Immature natural killer cell (primary cell): ENCODE measurements around the gene MINAR1. TPM values are rescaled to one million over a fixed set of nuclear protein-coding genes. Genes with fewer than 3 reads are reported as not detected.
A peak's percentile ranks its signal among the peaks of the same experiment; 100 is the strongest.

Experiments
- DNase-seq, 3 donors: peaks; one replicate each; pipeline ENCODE4 v3.0.0; 2022; ENCODE audit warnings: mixed read lengths in 1 of 3
- H3K27ac Mint-ChIP-seq, 6 donors: one replicate each; pipeline ENCODE4 v1.8.0; 2020; ENCODE audit warnings: mixed read lengths in 6 of 6, mild to moderate bottlenecking in 5 of 6, inconsistent platforms in 4 of 6, moderate library complexity in 3 of 6
- H3K27me3 Mint-ChIP-seq, 3 donors: one replicate each; pipeline ENCODE4 v1.8.0; 2020 to 2021; ENCODE audit warnings: low read depth in 3 of 3, mild to moderate bottlenecking in 3 of 3, mixed read lengths in 3 of 3, moderate library complexity in 3 of 3, inconsistent platforms in 1 of 3
- H3K36me3 Mint-ChIP-seq, 3 donors: one replicate each; pipeline ENCODE4 v1.8.0; 2020; ENCODE audit warnings: mixed read lengths in 3 of 3, inconsistent platforms in 2 of 3, mild to moderate bottlenecking in 2 of 3
- H3K4me1 Mint-ChIP-seq, 2 donors: one replicate each; pipeline ENCODE4 v1.8.0; 2020; ENCODE audit warnings: inconsistent platforms in 2 of 2, mild to moderate bottlenecking in 2 of 2, mixed read lengths in 2 of 2, moderate library complexity in 1 of 2
- H3K4me3 Mint-ChIP-seq, 5 donors: one replicate each; pipeline ENCODE4 v1.8.0; 2020; ENCODE audit warnings: mild to moderate bottlenecking in 5 of 5, mixed read lengths in 5 of 5, inconsistent platforms in 3 of 5, moderate library complexity in 3 of 5
- H3K9me3 Mint-ChIP-seq, 6 donors: one replicate each; pipeline ENCODE4 v1.8.0; 2020; ENCODE audit warnings: mild to moderate bottlenecking in 6 of 6, mixed read lengths in 6 of 6, inconsistent platforms in 4 of 6, moderate library complexity in 3 of 6
- polyA plus RNA-seq, 3 donors: library from polyadenylated mRNA; unstranded; fragments of 300-500 nt; fragmentation: Illumina TruSeq; gene quantifications; one replicate each; pipeline ENCODE4 v1.2.3, GENCODE V29; 2021

MINAR1 gene
- polyA plus RNA-seq, 3 donors from 2014 or later = 0.07 to 0.09 TPM; not detected in 1

DNA sequence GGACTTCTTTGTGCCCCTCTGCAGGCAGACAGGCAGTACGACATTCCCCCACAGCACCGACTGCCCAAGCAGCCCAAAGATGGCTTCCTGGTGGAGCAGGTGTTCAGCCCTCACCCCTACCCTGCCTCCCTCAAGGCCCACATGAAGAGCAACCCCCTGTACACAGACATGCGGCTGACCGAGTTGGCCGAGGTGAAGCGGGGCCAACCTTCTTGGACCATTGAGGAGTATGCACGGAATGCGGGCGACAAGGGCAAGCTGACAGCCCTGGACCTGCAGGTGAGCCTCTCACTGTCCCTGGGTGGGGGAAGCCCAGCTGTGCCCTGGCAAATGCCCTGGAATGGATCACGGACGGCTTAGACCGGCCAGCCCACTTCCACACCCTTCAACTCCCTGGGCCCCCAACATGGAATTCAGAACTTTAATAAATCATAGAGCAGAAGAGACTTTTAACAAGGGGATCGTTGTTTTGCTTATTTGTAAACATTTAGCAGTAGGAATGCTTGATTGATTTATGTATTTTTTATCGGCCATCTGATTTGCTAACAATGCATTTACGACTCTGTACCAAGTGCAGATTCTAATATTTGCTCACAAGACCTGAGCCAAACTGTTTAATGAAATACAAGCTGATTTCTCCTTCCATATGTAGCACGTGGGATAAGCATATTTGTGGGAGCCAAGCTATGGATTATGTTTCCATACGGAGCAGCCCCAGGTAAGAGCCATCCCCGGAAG lies 31.1 kb downstream of the MINAR1 start:
- H3K27me3 Mint-ChIP-seq = peaks cover 0 to 2% (median 0%) of the 10 kb centered on the region in 3 donors
- no peaks in the 10 kb centered on the region for H3K4me1 Mint-ChIP-seq
- H3K4me3 Mint-ChIP-seq = no peak overlapping the region
- no peak for DNase-seq
- H3K27ac Mint-ChIP-seq = no peak overlapping the region
- no peaks in the 10 kb centered on the region for H3K9me3 Mint-ChIP-seq
- H3K36me3 Mint-ChIP-seq = no peaks in the 10 kb centered on the region

- no peaks in the 10 kb centered on the region for H3K36me3 Mint-ChIP-seq
- no peak overlapping the region for H3K27ac Mint-ChIP-seq
- H3K9me3 Mint-ChIP-seq = no peaks in the 10 kb centered on the region
- H3K4me1 Mint-ChIP-seq = no peaks in the 10 kb centered on the region
- H3K4me3 Mint-ChIP-seq = no peak overlapping the region
- no peak for DNase-seq
- H3K27me3 Mint-ChIP-seq = peaks cover 0 to 2% (median 0%) of the 10 kb centered on the region in 3 donors
These were observed 31.7 kb downstream of the MINAR1 start for GRCh38 chr15:79463781-79464270.

DNA sequence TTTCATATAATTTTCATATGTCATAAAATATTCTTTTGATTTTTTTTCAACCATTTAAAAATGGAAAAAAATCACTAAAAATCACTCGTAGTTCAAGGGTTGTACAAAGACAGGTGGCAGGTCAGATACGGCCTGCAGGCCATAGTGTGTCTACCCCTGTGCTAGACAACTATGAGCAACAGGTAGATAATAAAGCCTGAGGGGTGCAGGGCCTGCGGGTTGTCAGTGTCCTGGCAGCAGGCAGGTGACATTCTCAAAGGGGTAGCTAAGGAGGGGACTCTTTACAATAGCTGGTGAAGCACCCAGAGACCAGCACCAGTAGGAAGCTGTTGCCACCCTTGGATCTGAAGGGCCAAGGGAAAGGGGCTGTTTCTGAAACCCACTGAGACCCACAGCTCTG lies 34.4 kb downstream of the MINAR1 start:
- H3K9me3 Mint-ChIP-seq = no peaks in the 10 kb centered on the region
- no peaks in the 10 kb centered on the region for H3K4me1 Mint-ChIP-seq
- H3K27me3 Mint-ChIP-seq = no peaks in the 10 kb centered on the region
- H3K4me3 Mint-ChIP-seq = no peak overlapping the region
- H3K27ac Mint-ChIP-seq = no peak overlapping the region
- no peak for DNase-seq
- H3K36me3 Mint-ChIP-seq = no peaks in the 10 kb centered on the region

DNA sequence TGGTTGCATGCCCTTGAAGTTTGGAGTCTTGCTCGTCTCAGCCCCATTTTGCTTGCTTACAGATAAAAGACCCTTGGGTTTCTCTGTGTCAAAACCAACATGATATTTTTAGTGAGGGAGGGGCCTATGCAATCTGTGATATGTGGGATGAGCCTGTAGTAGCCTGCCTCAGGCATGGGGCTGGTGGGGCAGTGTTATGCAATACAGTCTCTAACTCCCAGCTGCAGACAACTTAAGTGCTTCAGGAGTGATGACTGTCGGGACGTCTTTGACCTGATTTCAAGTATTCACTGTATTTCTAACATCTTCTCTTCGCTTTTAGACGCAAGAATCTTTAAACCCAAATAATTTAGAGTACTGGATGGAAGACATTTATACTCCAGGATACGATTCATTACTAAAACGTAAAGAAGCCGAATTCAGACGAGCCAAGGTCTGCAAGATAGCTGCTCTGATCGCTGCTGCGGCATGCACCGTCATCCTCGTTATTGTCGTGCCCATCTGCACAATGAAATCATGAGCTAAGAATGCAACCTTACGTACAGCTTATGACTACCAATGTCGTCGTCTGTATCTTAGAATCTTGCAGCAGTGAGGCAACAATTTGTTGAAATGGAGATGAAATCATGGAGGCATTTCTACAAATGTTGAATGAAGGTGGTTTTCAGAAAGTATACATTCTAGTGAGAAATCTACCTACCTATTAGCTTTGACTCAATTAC lies 35.9 kb downstream of the MINAR1 start:
- Mint-ChIP-seq H3K36me3 (no peaks in the 10 kb centered on the region), H3K4me3 (no peak overlapping the region), H3K27me3 (peaks cover 0 to 4% (median 0%) of the 10 kb centered on the region in 3 donors), H3K27ac (no peak overlapping the region), H3K9me3 (no peaks in the 10 kb centered on the region), H3K4me1 (no peaks in the 10 kb centered on the region)
- no peak for DNase-seq

- no peaks in the 10 kb centered on the region for H3K9me3 Mint-ChIP-seq
- no peak overlapping the region for H3K27ac Mint-ChIP-seq
- no peaks in the 10 kb centered on the region for H3K36me3 Mint-ChIP-seq
- H3K4me1 Mint-ChIP-seq = no peaks in the 10 kb centered on the region
- no peak overlapping the region for H3K4me3 Mint-ChIP-seq
- H3K27me3 Mint-ChIP-seq = peaks cover 0 to 6% (median 0%) of the 10 kb centered on the region in 3 donors
- no peak for DNase-seq
These were observed 40.3 kb downstream of the MINAR1 start for GRCh38 chr15:79472446-79472845.

DNA sequence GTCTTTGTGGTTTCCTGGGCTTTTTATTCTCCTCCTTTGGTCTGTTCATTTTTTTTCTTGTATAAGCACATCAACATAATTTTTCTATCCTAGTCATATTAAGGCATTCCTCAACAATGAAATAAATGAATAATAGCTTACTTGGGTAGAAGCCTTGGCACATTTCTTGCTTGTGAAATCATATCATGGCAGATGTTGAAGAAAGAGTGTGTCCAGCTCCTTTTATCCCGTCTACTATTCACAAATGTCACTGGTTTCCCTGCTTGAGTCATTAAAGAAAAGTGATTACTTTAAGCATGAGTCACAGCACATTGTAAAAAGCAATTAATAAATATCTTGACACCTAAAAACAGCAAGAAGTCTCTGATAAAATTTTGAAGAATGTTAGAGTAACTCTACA lies 42.1 kb downstream of the MINAR1 start:
- Mint-ChIP-seq H3K36me3 (no peaks in the 10 kb centered on the region), H3K4me3 (no peak overlapping the region), H3K27me3 (peaks cover 0 to 6% (median 0%) of the 10 kb centered on the region in 3 donors), H3K4me1 (no peaks in the 10 kb centered on the region), H3K27ac (no peak overlapping the region), H3K9me3 (no peaks in the 10 kb centered on the region)
- DNase-seq = no peak

- Mint-ChIP-seq H3K36me3 (no peaks in the 10 kb centered on the region), H3K4me1 (no peaks in the 10 kb centered on the region), H3K9me3 (no peaks in the 10 kb centered on the region), H3K4me3 (peak overlapping the region in 1 of 5 donors; percentile 38), H3K27ac (no peak overlapping the region), H3K27me3 (peaks cover 0 to 6% (median 0%) of the 10 kb centered on the region in 3 donors)
- no peak for DNase-seq
These were observed 43.2 kb downstream of the MINAR1 start for GRCh38 chr15:79475306-79475705.

DNA sequence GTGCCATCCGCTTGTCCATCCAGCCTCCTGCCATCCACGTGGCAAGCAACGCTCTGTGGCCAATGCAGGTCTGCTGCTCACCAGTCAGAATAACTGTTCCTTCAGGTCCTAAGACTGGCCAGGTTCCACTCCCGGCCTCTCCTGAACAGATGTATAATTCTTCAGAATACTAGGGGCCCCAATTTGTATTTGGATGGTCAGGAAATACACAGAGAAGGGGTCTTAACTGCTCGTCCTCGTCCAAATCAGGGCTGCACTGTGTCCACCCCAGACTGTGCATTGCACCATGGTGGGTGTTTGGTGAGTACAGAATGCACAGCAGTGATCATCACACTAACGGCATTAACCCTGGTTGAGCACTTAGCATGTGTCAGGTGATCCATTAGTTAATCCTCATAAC lies 46.0 kb downstream of the MINAR1 start:
- H3K27ac Mint-ChIP-seq = no peak overlapping the region
- DNase-seq = no peak
- H3K4me1 Mint-ChIP-seq = no peaks in the 10 kb centered on the region
- H3K36me3 Mint-ChIP-seq = no peaks in the 10 kb centered on the region
- H3K27me3 Mint-ChIP-seq = peaks cover 1 to 8% (median 3%) of the 10 kb centered on the region in 3 donors
- H3K9me3 Mint-ChIP-seq = no peaks in the 10 kb centered on the region
- no peak overlapping the region for H3K4me3 Mint-ChIP-seq

GRCh38 chr15:79479616-79480015 lies 47.5 kb downstream of the MINAR1 start:
- DNase-seq = no peak
- Mint-ChIP-seq H3K4me3 (no peak overlapping the region), H3K27me3 (peaks cover 0 to 9% (median 3%) of the 10 kb centered on the region in 3 donors), H3K27ac (no peak overlapping the region), H3K36me3 (no peaks in the 10 kb centered on the region), H3K4me1 (no peaks in the 10 kb centered on the region), H3K9me3 (no peaks in the 10 kb centered on the region)

DNA sequence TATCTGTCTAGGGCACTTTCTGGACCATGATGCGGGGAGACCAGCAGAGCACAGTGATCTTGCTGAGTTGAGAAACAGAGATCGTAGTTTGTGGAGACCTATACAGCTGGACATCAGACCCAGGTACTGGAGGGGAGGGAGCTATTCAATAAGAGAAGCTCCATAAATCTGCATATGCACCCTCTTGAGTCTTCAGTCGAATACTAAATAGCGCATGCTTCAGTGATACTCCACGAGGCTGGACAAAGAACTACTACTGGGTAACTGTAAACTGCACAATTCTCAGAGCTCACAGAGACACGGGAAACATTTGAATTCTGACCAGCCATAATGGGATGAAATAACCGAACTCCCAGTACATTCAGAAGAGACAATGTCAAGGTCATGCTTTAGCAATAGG lies 49.7 kb downstream of the MINAR1 start:
- Mint-ChIP-seq H3K4me3 (no peak overlapping the region), H3K27me3 (peaks cover 3 to 9% (median 6%) of the 10 kb centered on the region in 3 donors), H3K27ac (no peak overlapping the region), H3K4me1 (no peaks in the 10 kb centered on the region), H3K36me3 (no peaks in the 10 kb centered on the region), H3K9me3 (no peaks in the 10 kb centered on the region)
- no peak for DNase-seq

Other genes starting within 250 kb of the MINAR1 start
- gene ANKRD34C, start 149.6 kb upstream of the MINAR1 start, polyA plus RNA-seq = not detected
- gene TMED3, start 121.2 kb upstream of the MINAR1 start, polyA plus RNA-seq = 10 to 100 TPM; 53.6 to 82.4 (median 77.2) TPM